GM12874 (cell line): Measurements from ENCODE around the gene ANKRD42.

ENCODE experiments used
- TF ChIP-seq, protein P1 (sequence below): IDR thresholded peaks from 2 replicates; pipeline ENCODE4 v1.5.1; 2011; ENCODE audit warnings: low read depth, mild to moderate bottlenecking, control low read depth, low read length, moderate library complexity; ENCODE audit not compliant: insufficient read depth

The ANKRD42 gene

DNA sequence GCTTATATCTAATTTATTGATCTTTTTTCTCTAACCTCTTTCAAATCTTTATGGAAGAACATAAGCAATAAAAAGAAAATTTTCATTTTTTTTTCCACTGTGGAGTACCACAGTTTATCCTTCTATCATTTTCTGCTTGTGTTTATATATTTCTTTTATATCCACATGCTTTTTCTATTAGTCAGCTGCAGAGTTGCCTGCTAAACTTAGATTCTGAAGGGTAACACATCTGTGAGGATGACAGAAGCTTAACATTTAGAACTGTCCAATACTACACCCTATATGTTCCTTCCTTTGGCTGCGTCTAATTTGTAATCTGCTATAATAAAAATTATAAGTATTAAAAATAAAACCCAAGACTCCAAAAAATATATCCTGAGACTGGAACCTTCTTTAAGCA is 71.8 kb downstream of the ANKRD42 start:
- TF ChIP-seq, protein P1, sequence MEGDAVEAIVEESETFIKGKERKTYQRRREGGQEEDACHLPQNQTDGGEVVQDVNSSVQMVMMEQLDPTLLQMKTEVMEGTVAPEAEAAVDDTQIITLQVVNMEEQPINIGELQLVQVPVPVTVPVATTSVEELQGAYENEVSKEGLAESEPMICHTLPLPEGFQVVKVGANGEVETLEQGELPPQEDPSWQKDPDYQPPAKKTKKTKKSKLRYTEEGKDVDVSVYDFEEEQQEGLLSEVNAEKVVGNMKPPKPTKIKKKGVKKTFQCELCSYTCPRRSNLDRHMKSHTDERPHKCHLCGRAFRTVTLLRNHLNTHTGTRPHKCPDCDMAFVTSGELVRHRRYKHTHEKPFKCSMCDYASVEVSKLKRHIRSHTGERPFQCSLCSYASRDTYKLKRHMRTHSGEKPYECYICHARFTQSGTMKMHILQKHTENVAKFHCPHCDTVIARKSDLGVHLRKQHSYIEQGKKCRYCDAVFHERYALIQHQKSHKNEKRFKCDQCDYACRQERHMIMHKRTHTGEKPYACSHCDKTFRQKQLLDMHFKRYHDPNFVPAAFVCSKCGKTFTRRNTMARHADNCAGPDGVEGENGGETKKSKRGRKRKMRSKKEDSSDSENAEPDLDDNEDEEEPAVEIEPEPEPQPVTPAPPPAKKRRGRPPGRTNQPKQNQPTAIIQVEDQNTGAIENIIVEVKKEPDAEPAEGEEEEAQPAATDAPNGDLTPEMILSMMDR, result no peak

GRCh38 chr11:83272627-83273026 is 79.1 kb downstream of the ANKRD42 start:
- TF ChIP-seq, protein P1, result no peak

DNA sequence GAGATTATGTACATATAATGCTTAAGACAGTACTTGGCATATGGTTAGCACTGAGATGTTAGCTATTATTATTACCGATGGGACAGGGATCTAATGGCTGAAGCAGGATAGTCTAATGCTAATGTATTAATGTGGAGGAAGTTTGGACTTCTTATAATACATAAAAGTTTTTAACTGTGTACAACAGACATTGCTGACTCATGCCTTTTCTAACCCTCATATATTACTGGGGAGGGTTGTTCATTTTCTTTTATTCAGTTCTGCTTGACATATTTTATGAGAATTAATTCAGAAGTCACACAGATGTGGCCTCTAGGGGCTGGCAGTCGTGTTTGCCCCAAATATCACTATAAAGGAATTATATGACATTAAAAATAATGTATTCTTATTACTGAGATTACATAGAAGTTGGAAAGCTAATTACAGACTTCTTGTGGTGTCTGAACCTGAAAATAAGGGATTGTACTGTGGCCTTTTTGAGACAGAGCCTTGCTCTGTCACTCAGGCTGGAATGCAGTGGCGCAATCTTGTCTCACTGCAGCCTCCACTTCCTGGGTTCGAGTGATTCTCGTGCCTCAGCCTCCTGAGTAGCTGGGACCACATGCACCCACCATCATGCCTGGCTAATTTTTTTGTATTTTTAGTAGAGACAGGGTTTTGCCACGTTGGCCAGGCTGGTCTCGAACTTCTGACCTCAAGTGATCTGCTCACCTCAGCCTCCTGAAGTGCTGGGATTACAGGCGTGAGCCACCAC is 82.6 kb downstream of the ANKRD42 start:
- TF ChIP-seq, protein P1, result no peak

DNA sequence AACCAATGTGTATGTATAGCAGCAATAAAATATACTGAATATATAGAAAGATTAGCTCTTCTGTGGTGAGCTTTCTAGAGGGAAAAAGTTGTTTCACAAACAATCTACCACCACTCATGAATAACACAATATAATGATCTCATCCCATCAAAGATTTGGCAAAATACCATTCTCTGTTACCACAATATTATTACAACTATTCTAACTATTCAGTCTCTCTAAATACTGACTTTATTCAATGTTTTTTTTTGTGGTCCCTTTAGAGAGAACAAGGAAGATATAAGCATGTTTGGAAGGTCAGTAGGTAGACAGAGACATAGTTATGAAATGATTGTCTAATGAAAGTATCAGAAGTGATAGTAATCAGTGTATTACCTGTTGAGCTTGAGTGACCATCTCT is 84.8 kb downstream of the ANKRD42 start:
- TF ChIP-seq, protein P1, result no peak

- TF ChIP-seq, protein P1, result no peak
Observed at GRCh38 chr11:83280256-83280655, 86.7 kb downstream of the ANKRD42 start.

DNA sequence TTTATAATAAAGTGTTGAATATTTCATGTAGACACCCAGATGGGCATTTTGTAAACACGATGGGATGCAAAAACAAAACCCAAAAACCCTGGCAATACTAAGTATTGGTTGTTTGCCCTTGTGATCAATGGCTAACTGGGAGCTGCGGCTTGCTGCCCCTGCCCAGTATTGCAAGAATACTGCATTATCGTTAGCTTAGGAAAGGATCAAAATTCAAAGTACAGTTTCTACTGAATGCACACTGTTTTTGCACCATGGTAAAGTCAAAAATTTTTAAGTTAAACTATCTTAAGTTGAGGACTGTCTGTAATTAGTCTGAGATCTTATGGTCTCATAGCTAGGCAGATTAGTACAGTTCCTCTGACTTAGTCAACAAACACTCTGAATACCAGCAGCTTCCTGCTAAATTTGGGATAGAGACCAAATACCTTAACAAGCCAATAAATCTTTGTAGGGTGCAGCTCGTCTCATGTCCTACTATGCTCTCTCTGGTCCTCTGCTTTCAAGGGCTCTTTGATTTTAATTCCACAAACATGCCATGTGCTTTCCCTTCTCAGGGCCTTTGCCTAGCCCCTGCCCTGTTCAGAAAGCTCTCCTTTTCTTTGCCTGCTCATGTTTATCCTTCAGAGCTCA is 88.7 kb downstream of the ANKRD42 start:
- TF ChIP-seq, protein P1, result no peak

DNA sequence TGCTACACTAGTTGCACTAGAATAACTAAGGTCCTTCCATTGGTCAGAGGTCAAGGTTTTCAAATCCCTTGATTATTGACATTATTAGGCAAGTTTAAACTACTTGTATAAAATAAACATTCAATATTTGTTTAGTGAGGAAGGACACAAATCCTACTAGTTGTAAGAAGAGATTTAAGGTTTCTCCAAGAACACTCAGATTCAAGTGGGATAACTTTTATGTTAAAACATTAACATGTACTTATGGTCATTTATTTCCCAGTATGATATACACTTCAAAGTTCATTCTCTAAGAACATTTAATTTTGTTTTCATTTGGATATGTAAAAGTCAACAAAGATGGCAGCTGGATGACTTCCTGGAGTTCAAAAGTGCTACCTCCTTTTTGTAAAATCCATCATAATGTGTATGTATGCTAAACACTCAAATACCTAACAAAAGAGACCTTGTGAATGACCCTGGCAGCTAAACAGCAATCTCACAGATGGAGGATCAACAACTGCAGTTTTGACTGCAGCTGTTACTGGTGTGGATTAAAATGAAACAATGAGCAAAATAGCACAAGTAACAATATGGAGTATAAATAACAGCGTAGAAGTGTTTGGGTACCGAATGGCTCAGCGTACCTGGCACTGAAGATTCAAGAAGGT is 91.1 kb downstream of the ANKRD42 start:
- TF ChIP-seq, protein P1, result no peak
